HEK293T (cell line): ENCODE results near the gene ZSCAN9.

Experiments
- BHLHE40 ChIP-seq: fragments of 450-650 bp; IDR thresholded peaks from 2 replicates; pipeline ENCODE4 v1.6.1; 2016; ENCODE audit warnings: mild to moderate bottlenecking, moderate library complexity, borderline replicate concordance
- ELF4 ChIP-seq: fragments of 450-650 bp; IDR thresholded peaks from 2 replicates; pipeline ENCODE4 v1.6.1; 2017; ENCODE audit warnings: antibody characterized with exemption
- FOXA1 ChIP-seq: fragments of 450-650 bp; IDR thresholded peaks from 2 replicates; pipeline ENCODE4 v1.6.1; 2016; ENCODE audit warnings: mild to moderate bottlenecking
- FOXK2 ChIP-seq: fragments of 450-650 bp; IDR thresholded peaks from 2 replicates; pipeline ENCODE4 v1.6.1; 2016; ENCODE audit warnings: mild to moderate bottlenecking
- FOXM1 ChIP-seq: fragments of 450-650 bp; IDR thresholded peaks from 2 replicates; pipeline ENCODE4 v1.6.1; 2017; ENCODE audit warnings: mild to moderate bottlenecking, borderline replicate concordance
- HDGF ChIP-seq: fragments of 450-650 bp; IDR thresholded peaks from 2 replicates; pipeline ENCODE4 v1.6.1; 2017; ENCODE audit warnings: antibody characterized with exemption, borderline replicate concordance
- L3MBTL2 ChIP-seq: fragments of 450-650 bp; conservative IDR thresholded peaks from 2 replicates; pipeline ENCODE4 v1.6.1; 2016; ENCODE audit warnings: mild to moderate bottlenecking
- NFRKB ChIP-seq: fragments of 450-650 bp; IDR thresholded peaks from 2 replicates; pipeline ENCODE4 v1.6.1; 2016; ENCODE audit warnings: mild to moderate bottlenecking, moderate library complexity
- SP1 ChIP-seq: fragments of 450-650 bp; IDR thresholded peaks from 2 replicates; pipeline ENCODE4 v1.6.1; 2017
- SUZ12 ChIP-seq: fragments of 450-650 bp; IDR thresholded peaks from 2 replicates; pipeline ENCODE4 v1.6.1; 2016; ENCODE audit warnings: mild to moderate bottlenecking
- TARDBP ChIP-seq: fragments of 450-650 bp; IDR thresholded peaks from 2 replicates; pipeline ENCODE4 v1.6.1; 2016
- ZNF384 ChIP-seq: fragments of 450-650 bp; IDR thresholded peaks from 2 replicates; pipeline ENCODE4 v1.6.1; 2016

- TF ChIP-seq SUZ12 (no peak), FOXA1 (no peak), NFRKB (no peak), ZNF384 (no peak), ELF4 (no peak), HDGF (no peak), BHLHE40 (no peak), FOXK2 (no peak), FOXM1 (no peak), SP1 (no peak), L3MBTL2 (no peak), TARDBP (no peak)
Measured at GRCh38 chr6:28257042-28257441, 32.0 kb downstream of the ZSCAN9 start.
